ENCODE measurements around the gene UBL4B.

DNA sequence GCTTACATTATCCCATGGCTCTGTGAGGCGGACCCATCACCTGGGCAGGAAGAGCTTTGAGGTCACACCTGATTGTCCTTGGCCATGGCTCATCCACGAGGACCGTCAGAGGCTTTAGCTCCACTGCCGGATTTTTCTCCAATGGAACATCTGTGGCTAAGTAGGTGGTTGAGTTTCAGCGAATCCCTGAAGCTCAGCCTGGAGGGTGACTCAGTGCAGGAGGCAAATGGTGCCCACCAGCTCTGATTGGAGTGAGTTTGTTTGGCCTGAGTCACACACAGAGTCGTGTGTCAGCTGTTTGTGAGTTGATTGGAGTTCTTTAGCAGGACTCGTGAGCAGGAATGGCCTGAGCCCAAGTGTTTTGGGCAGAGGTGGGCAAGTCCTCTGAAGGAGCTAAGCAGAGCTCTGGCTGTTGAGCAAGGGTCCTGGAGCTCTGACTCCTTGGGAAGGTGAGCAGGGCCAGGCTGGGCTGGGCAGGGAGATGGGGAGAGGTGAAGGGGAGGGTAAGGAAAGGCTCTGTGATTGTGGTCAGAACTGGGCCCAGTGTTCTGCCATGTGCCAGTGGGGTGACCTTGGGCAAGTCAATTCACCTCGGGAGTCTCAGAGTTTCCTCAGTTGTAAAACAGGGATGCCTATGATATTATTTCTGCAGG, 40.0 kb downstream of the UBL4B start:
- TF ChIP-seq EZH2 (IDR thresholded peaks at IDR 0.05; ENCODE audit: borderline replicate concordance) (no peak), EZH2phosphoT487 (IDR thresholded peaks at IDR 0.05; ENCODE audit: low read depth, severe bottlenecking, unreplicated experiment) (no peak)
- TF ChIP-seq, protein P1, sequence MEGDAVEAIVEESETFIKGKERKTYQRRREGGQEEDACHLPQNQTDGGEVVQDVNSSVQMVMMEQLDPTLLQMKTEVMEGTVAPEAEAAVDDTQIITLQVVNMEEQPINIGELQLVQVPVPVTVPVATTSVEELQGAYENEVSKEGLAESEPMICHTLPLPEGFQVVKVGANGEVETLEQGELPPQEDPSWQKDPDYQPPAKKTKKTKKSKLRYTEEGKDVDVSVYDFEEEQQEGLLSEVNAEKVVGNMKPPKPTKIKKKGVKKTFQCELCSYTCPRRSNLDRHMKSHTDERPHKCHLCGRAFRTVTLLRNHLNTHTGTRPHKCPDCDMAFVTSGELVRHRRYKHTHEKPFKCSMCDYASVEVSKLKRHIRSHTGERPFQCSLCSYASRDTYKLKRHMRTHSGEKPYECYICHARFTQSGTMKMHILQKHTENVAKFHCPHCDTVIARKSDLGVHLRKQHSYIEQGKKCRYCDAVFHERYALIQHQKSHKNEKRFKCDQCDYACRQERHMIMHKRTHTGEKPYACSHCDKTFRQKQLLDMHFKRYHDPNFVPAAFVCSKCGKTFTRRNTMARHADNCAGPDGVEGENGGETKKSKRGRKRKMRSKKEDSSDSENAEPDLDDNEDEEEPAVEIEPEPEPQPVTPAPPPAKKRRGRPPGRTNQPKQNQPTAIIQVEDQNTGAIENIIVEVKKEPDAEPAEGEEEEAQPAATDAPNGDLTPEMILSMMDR (IDR thresholded peaks at IDR 0.05; ENCODE audit: poor library complexity), result no peak
